AG04449 (cell line): ENCODE results near the gene MCEMP1.

ENCODE experiments used
- CTCF ChIA-PET: fragments of 350-600 bp; formaldehyde crosslinking; extraction: SDS; loops from one replicate; lab custom pipeline; 2021; ENCODE audit warnings: antibody characterized with exemption; lab: Yijun Ruan, JAX
- POLR2A ChIA-PET: fragments of 400-600, 350-600 bp; formaldehyde crosslinking; extraction: SDS; loops from one replicate; lab custom pipeline; 2020; ENCODE audit warnings: antibody characterized with exemption, inconsistent platforms; lab: Yijun Ruan, JAX
- DNase-seq: peaks from one replicate; pipeline ENCODE4 v3.0.0-alpha.2; 2010; ENCODE audit warnings: low read depth, low spot score
- H3K4me3 ChIP-seq: 2 replicates; pipeline ENCODE4 v1.5.1; 2011; ENCODE audit warnings: low read depth, mild to moderate bottlenecking, control low read depth, low read length
- TF ChIP-seq, protein P1 (sequence below): IDR thresholded peaks from one replicate; pipeline ENCODE4 v1.5.1; 2011; ENCODE audit warnings: mild to moderate bottlenecking, moderate library complexity, low read length, control low read depth, inconsistent platforms; ENCODE audit not compliant: insufficient read depth; ENCODE audit errors: missing control alignments

Gene MCEMP1

DNA sequence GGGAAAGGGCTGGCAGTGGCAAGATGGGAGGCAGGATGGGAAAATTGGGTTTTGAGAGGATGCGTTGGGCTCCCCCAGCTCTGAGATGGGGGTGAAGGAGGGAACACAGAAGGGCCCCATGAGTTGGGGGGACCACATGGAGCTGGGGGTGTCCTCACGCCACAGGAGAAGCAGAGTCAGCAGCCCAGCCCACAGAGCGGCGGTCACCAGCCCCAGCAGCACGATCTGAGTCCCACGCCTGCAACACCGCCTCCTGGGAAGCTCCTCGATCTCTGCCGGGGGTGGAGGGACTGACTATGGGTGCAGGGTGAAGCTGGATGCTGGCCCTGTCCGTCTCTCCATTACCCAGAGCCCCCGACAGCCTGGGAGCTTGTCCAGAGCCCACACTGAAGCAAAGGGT is 21.7 kb downstream of the MCEMP1 start:
- CTCF ChIA-PET, result interaction anchor here (1.5 to 2.8 kb wide), 2 partner anchors 18 to 46 kb away, joined by 4 to 12 read pairs; partner anchors contain the start of gene TRAPPC5
- no peak overlapping the region for H3K4me3 ChIP-seq
- TF ChIP-seq, protein P1, sequence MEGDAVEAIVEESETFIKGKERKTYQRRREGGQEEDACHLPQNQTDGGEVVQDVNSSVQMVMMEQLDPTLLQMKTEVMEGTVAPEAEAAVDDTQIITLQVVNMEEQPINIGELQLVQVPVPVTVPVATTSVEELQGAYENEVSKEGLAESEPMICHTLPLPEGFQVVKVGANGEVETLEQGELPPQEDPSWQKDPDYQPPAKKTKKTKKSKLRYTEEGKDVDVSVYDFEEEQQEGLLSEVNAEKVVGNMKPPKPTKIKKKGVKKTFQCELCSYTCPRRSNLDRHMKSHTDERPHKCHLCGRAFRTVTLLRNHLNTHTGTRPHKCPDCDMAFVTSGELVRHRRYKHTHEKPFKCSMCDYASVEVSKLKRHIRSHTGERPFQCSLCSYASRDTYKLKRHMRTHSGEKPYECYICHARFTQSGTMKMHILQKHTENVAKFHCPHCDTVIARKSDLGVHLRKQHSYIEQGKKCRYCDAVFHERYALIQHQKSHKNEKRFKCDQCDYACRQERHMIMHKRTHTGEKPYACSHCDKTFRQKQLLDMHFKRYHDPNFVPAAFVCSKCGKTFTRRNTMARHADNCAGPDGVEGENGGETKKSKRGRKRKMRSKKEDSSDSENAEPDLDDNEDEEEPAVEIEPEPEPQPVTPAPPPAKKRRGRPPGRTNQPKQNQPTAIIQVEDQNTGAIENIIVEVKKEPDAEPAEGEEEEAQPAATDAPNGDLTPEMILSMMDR, result no peak
- POLR2A ChIA-PET, result interaction anchor here (0.5 kb wide), 1 partner anchor 238 kb away, joined by 3 read pairs; no protein-coding TSS in a partner anchor
- no peak for DNase-seq

DNA sequence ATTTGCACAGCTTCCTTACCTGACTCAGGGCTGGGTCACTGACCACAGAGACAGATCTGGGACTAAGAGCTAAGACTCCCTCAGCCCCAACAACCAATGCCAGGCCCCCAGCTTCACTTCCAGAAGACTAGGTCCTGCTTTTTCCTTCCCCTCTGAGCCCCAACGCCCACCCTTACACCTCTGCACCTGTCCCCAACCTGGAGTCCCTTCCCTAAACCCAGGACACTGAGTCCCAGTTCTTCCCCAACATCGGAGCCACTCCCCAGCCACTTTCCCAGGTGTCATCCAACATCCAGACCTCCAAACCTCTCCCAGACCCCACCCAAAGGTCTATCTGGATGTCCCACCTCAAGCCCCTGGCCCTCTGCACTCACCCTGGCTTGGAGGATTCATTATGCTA is 22.1 kb downstream of the MCEMP1 start:
- TF ChIP-seq, protein P1, result no peak
- POLR2A ChIA-PET, result interaction anchor here (0.5 kb wide), 1 partner anchor 239 kb away, joined by 3 read pairs; no protein-coding TSS in a partner anchor

DNA sequence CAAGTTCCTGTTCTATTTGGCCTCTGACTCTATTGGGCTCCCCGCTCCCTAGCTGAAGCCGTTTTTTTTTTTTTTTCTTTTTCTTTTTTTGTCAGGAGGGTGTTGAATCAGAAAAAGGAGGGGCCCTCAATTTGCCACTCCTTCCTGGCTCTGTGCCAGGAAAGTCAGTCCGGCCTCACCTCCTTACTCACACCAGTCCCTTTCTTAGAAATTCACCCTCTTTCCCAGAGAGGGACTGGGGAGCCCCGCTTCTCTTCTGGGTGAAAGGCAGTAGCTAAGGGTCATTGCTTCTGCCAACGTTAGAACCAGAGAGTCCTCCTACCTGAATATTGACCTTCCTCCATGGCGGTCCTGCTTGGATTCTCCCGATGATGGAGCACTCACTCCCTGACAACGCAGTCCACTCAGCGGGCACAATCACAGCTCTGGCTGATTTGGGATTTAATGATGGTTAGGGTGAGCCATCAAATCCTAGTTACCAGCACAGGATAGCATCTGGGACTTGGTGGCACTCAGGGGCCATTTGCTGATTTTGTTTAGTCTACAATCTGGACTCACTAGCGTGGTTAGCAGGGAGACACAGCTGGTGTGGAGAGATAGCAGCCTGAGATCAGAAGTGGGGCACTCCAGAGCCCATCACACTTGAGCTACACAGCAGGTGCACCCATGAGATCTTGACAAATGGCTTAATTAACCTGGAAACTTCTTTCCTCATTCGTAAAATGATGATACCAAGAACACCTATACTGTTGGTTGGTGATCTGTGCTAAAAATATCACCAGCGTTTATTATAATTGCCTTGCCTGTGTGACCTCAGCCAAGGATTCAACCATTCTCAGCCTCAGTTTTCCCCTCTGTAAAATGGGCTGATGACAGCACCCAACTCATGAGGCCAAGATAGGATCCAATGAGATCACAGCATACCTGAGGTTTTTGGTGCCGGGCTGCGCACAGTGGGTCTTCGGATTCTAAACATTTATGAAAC is 22.8 kb downstream of the MCEMP1 start:
- POLR2A ChIA-PET, result no interaction called here

More for the DNA sequence above, 22.1 kb downstream of the MCEMP1 start:
- H3K4me3 ChIP-seq, result no peak overlapping the region
- DNase-seq, result no peak
- CTCF ChIA-PET, result interaction anchor here (1.5 to 2.8 kb wide), 2 partner anchors 18 to 47 kb away, joined by 4 to 12 read pairs; partner anchors contain the start of gene TRAPPC5

GRCh38 chr19:7701049-7701653 is 24.3 kb downstream of the MCEMP1 start:
- ChIA-PET POLR2A (no interaction called here), CTCF (interaction anchor here (1.2 kb wide), 1 partner anchor 21 kb away, joined by 8 read pairs; the partner anchor contains the start of gene TRAPPC5)
- no peak for DNase-seq
- TF ChIP-seq, protein P1, result no peak
- H3K4me3 ChIP-seq, result no peak overlapping the region

More for the DNA sequence above, 22.8 kb downstream of the MCEMP1 start:
- TF ChIP-seq, protein P1, result no peak
- CTCF ChIA-PET, result interaction anchor here (1.1 kb wide), 1 partner anchor 19 kb away, joined by 4 read pairs; the partner anchor contains the start of gene TRAPPC5
- no peak overlapping the region for H3K4me3 ChIP-seq
- no peak for DNase-seq

- ChIA-PET CTCF (interaction anchor here (1.2 kb wide), 1 partner anchor 21 kb away, joined by 8 read pairs; the partner anchor contains the start of gene TRAPPC5), POLR2A (no interaction called here)
- TF ChIP-seq, protein P1, result no peak
- no peak within 1 kb of the TSS for H3K4me3 ChIP-seq
- no peak for DNase-seq
These were observed 25.0 kb downstream of the MCEMP1 start, which contains the start of gene FCER2 for GRCh38 chr19:7701654-7702457. TSS of gene FCER2 (minus strand) at chr19:7702131. CDS start at chr19:7699760, 2,371 bp downstream.
